Panc1 (cell line): ENCODE data around the gene SGMS1.

Experiments used
- POLR2AphosphoS5 ChIP-seq: IDR thresholded peaks from 2 replicates; pipeline ENCODE4 v1.6.1; 2012; ENCODE audit warnings: mild to moderate bottlenecking, low read depth, low read length, moderate library complexity
- REST ChIP-seq, 2 experiments: IDR thresholded peaks; 2 replicates each; pipeline ENCODE4 v1.6.1; 2011 to 2012; ENCODE audit warnings: low read depth in 2 of 2, control low read depth in 1 of 2, low read length in 1 of 2, mild to moderate bottlenecking in 1 of 2, moderate library complexity in 1 of 2; ENCODE audit not compliant: insufficient read depth in 1 of 2
- TCF7L2 ChIP-seq: IDR thresholded peaks from 2 replicates; pipeline ENCODE4 v1.6.1; 2011; ENCODE audit warnings: mild to moderate bottlenecking, low read depth, low read length, inconsistent platforms
- TF ChIP-seq, protein P1 (sequence below): fragments of 450-650 bp; IDR thresholded peaks from 2 replicates; pipeline ENCODE4 v1.5.1; 2017; ENCODE audit warnings: mild to moderate bottlenecking

- TF ChIP-seq, protein P1, sequence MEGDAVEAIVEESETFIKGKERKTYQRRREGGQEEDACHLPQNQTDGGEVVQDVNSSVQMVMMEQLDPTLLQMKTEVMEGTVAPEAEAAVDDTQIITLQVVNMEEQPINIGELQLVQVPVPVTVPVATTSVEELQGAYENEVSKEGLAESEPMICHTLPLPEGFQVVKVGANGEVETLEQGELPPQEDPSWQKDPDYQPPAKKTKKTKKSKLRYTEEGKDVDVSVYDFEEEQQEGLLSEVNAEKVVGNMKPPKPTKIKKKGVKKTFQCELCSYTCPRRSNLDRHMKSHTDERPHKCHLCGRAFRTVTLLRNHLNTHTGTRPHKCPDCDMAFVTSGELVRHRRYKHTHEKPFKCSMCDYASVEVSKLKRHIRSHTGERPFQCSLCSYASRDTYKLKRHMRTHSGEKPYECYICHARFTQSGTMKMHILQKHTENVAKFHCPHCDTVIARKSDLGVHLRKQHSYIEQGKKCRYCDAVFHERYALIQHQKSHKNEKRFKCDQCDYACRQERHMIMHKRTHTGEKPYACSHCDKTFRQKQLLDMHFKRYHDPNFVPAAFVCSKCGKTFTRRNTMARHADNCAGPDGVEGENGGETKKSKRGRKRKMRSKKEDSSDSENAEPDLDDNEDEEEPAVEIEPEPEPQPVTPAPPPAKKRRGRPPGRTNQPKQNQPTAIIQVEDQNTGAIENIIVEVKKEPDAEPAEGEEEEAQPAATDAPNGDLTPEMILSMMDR: no peak
- TF ChIP-seq TCF7L2 (no peak), POLR2AphosphoS5 (no peak), REST (IDR thresholded peaks at IDR 0.05; ENCODE audit: insufficient read depth in 1 of 2, low read depth in 2 of 2, low read length in 1 of 2) (no peak)
Measured at GRCh38 chr10:50536617-50537240, 87.0 kb downstream of the SGMS1 start.
